SK-N-MC (cell line): ENCODE results near the gene CBLIF.

ENCODE experiments used
- EZH2 ChIP-seq: fragments of 200-600 bp; sonication (generic); IDR thresholded peaks from one replicate; pipeline ENCODE4 v1.6.1; 2017; ENCODE audit warnings: antibody characterized with exemption
- FOXP2 ChIP-seq: optimal IDR thresholded peaks from 2 replicates; pipeline ENCODE3; 2011; ENCODE audit warnings: mild to moderate bottlenecking, moderate library complexity; ENCODE audit not compliant: insufficient read depth; ENCODE audit errors: extremely low read length, control extremely low read depth
- POLR2AphosphoS5 ChIP-seq: IDR thresholded peaks from 2 replicates; pipeline ENCODE4 v1.6.1; 2012; ENCODE audit warnings: mild to moderate bottlenecking, low read depth, low read length, borderline replicate concordance

GRCh38 chr11:59829358-59829757 is 15.9 kb downstream of the CBLIF start:
- TF ChIP-seq EZH2 (no peak), POLR2AphosphoS5 (no peak), FOXP2 (no peak)
